ENCODE results near the gene FYN. TPM values are rescaled to one million over a fixed set of nuclear protein-coding genes. Genes with fewer than 3 reads are reported as not detected.

Gene FYN
- total and polyA plus RNA-seq, 2 donors = 93.9 to 97.6 TPM

GRCh38 chr6:111668410-111668809 is 204.8 kb downstream of the FYN start:
- no peaks in the 10 kb centered on the region for H3K27me3 ChIP-seq (ENCODE audit: control insufficient read depth in 2 of 2, insufficient read depth in 1 of 2, low read length in 1 of 2)
- H3K9me3 ChIP-seq (ENCODE audit: control insufficient read depth in 2 of 2, insufficient read depth in 1 of 2, low read length in 1 of 2) = no peaks in the 10 kb centered on the region
- peaks cover 0 to 4% of the 10 kb centered on the region in 2 donors for H3K4me1 ChIP-seq (ENCODE audit: control insufficient read depth in 2 of 2, insufficient read depth in 2 of 2, low read length in 2 of 2)
- no peak overlapping the region for H3K27ac ChIP-seq (ENCODE audit: low read depth in 1 of 2, low read length in 1 of 2)
- H3K4me3 ChIP-seq (ENCODE audit: low read length in 2 of 2) = no peak overlapping the region
- H3K36me3 ChIP-seq (ENCODE audit: control insufficient read depth in 2 of 2, insufficient read depth in 2 of 2, low read length in 1 of 2) = peaks cover 47 to 78% of the 10 kb centered on the region in 2 donors
- no peak for DNase-seq (ENCODE audit: low read depth in 6 of 9, low spot score in 9 of 9)
- 97% methylated on average over 5 of the region's 5 CpGs for WGBS

GRCh38 chr6:111667931-111668330 is 205.3 kb downstream of the FYN start:
- WGBS = 98% methylated on average over 8 of the region's 8 CpGs
- Histone ChIP-seq H3K9me3 (ENCODE audit: control insufficient read depth in 2 of 2, insufficient read depth in 1 of 2, low read length in 1 of 2) (no peaks in the 10 kb centered on the region), H3K27ac (ENCODE audit: low read depth in 1 of 2, low read length in 1 of 2) (no peak overlapping the region)

GRCh38 chr6:111666847-111667246 is 206.4 kb downstream of the FYN start:
- Histone ChIP-seq H3K27me3 (ENCODE audit: control insufficient read depth in 2 of 2, insufficient read depth in 1 of 2, low read length in 1 of 2) (no peaks in the 10 kb centered on the region), H3K4me3 (ENCODE audit: low read length in 2 of 2) (no peak overlapping the region), H3K27ac (ENCODE audit: low read depth in 1 of 2, low read length in 1 of 2) (peak overlapping the region in 1 of 2 donors; percentile 25), H3K9me3 (ENCODE audit: control insufficient read depth in 2 of 2, insufficient read depth in 1 of 2, low read length in 1 of 2) (no peaks in the 10 kb centered on the region), H3K36me3 (ENCODE audit: control insufficient read depth in 2 of 2, insufficient read depth in 2 of 2, low read length in 1 of 2) (peaks cover 39 to 72% of the 10 kb centered on the region in 2 donors), H3K4me1 (ENCODE audit: control insufficient read depth in 2 of 2, insufficient read depth in 2 of 2, low read length in 2 of 2) (peaks cover 0 to 15% of the 10 kb centered on the region in 2 donors)
- WGBS = 93% methylated on average over 2 of the region's 2 CpGs
- DNase-seq (ENCODE audit: low read depth in 6 of 9, low spot score in 9 of 9) = no peak

More at GRCh38 chr6:111667931-111668330, 205.3 kb downstream of the FYN start:
- no peak overlapping the region for H3K4me3 ChIP-seq (ENCODE audit: low read length in 2 of 2)
- peaks cover 44 to 78% of the 10 kb centered on the region in 2 donors for H3K36me3 ChIP-seq (ENCODE audit: control insufficient read depth in 2 of 2, insufficient read depth in 2 of 2, low read length in 1 of 2)
- peaks cover 0 to 9% of the 10 kb centered on the region in 2 donors for H3K4me1 ChIP-seq (ENCODE audit: control insufficient read depth in 2 of 2, insufficient read depth in 2 of 2, low read length in 2 of 2)
- no peak for DNase-seq (ENCODE audit: low read depth in 6 of 9, low spot score in 9 of 9)
- H3K27me3 ChIP-seq (ENCODE audit: control insufficient read depth in 2 of 2, insufficient read depth in 1 of 2, low read length in 1 of 2) = no peaks in the 10 kb centered on the region

- Histone ChIP-seq H3K27ac (ENCODE audit: low read depth in 1 of 2, low read length in 1 of 2) (no peak overlapping the region), H3K9me3 (ENCODE audit: control insufficient read depth in 2 of 2, insufficient read depth in 1 of 2, low read length in 1 of 2) (no peaks in the 10 kb centered on the region), H3K4me3 (ENCODE audit: low read length in 2 of 2) (no peak overlapping the region), H3K4me1 (ENCODE audit: control insufficient read depth in 2 of 2, insufficient read depth in 2 of 2, low read length in 2 of 2) (peaks cover 0 to 19% of the 10 kb centered on the region in 2 donors), H3K36me3 (ENCODE audit: control insufficient read depth in 2 of 2, insufficient read depth in 2 of 2, low read length in 1 of 2) (peaks cover 33 to 62% of the 10 kb centered on the region in 2 donors), H3K27me3 (ENCODE audit: control insufficient read depth in 2 of 2, insufficient read depth in 1 of 2, low read length in 1 of 2) (no peaks in the 10 kb centered on the region)
- WGBS = 95% methylated on average over 7 of the region's 7 CpGs
- DNase-seq (ENCODE audit: low read depth in 6 of 9, low spot score in 9 of 9) = no peak
Observed at GRCh38 chr6:111664565-111665030, 208.7 kb downstream of the FYN start.

GRCh38 chr6:111663692-111664564 is 209.3 kb downstream of the FYN start:
- Histone ChIP-seq H3K27me3 (ENCODE audit: control insufficient read depth in 2 of 2, insufficient read depth in 1 of 2, low read length in 1 of 2) (no peaks in the 10 kb centered on the region), H3K4me1 (ENCODE audit: control insufficient read depth in 2 of 2, insufficient read depth in 2 of 2, low read length in 2 of 2) (peaks cover 0 to 19% of the 10 kb centered on the region in 2 donors), H3K36me3 (ENCODE audit: control insufficient read depth in 2 of 2, insufficient read depth in 2 of 2, low read length in 1 of 2) (peaks cover 33 to 58% of the 10 kb centered on the region in 2 donors), H3K4me3 (ENCODE audit: low read length in 2 of 2) (no peak overlapping the region), H3K27ac (ENCODE audit: low read depth in 1 of 2, low read length in 1 of 2) (no peak overlapping the region), H3K9me3 (ENCODE audit: control insufficient read depth in 2 of 2, insufficient read depth in 1 of 2, low read length in 1 of 2) (no peaks in the 10 kb centered on the region)
- no peak for DNase-seq (ENCODE audit: low read depth in 6 of 9, low spot score in 9 of 9)
- WGBS = 87% methylated on average over 15 of the region's 15 CpGs

GRCh38 chr6:111662794-111663593 is 210.3 kb downstream of the FYN start:
- Histone ChIP-seq H3K36me3 (ENCODE audit: control insufficient read depth in 2 of 2, insufficient read depth in 2 of 2, low read length in 1 of 2) (peaks cover 26 to 50% of the 10 kb centered on the region in 2 donors), H3K9me3 (ENCODE audit: control insufficient read depth in 2 of 2, insufficient read depth in 1 of 2, low read length in 1 of 2) (no peaks in the 10 kb centered on the region), H3K4me3 (ENCODE audit: low read length in 2 of 2) (no peak overlapping the region), H3K27ac (ENCODE audit: low read depth in 1 of 2, low read length in 1 of 2) (no peak overlapping the region), H3K27me3 (ENCODE audit: control insufficient read depth in 2 of 2, insufficient read depth in 1 of 2, low read length in 1 of 2) (no peaks in the 10 kb centered on the region), H3K4me1 (ENCODE audit: control insufficient read depth in 2 of 2, insufficient read depth in 2 of 2, low read length in 2 of 2) (peaks cover 0 to 19% of the 10 kb centered on the region in 2 donors)
- WGBS = 77% methylated on average over 12 of the region's 12 CpGs
- DNase-seq (ENCODE audit: low read depth in 6 of 9, low spot score in 9 of 9) = no peak

GRCh38 chr6:111662072-111662793 is 211.0 kb downstream of the FYN start:
- no peak overlapping the region for H3K27ac ChIP-seq (ENCODE audit: low read depth in 1 of 2, low read length in 1 of 2)

GRCh38 chr6:111661541-111662061 is 211.7 kb downstream of the FYN start:
- Histone ChIP-seq H3K27me3 (ENCODE audit: control insufficient read depth in 2 of 2, insufficient read depth in 1 of 2, low read length in 1 of 2) (no peaks in the 10 kb centered on the region), H3K36me3 (ENCODE audit: control insufficient read depth in 2 of 2, insufficient read depth in 2 of 2, low read length in 1 of 2) (peaks cover 24 to 38% of the 10 kb centered on the region in 2 donors), H3K4me3 (ENCODE audit: low read length in 2 of 2) (no peak overlapping the region), H3K4me1 (ENCODE audit: control insufficient read depth in 2 of 2, insufficient read depth in 2 of 2, low read length in 2 of 2) (peaks cover 0 to 19% of the 10 kb centered on the region in 2 donors), H3K27ac (ENCODE audit: low read depth in 1 of 2, low read length in 1 of 2) (peak overlapping the region in 1 of 2 donors; percentile 16), H3K9me3 (ENCODE audit: control insufficient read depth in 2 of 2, insufficient read depth in 1 of 2, low read length in 1 of 2) (no peaks in the 10 kb centered on the region)
- WGBS = 94% methylated on average over 19 of the region's 19 CpGs
- no peak for DNase-seq (ENCODE audit: low read depth in 6 of 9, low spot score in 9 of 9)

More at GRCh38 chr6:111662072-111662793, 211.0 kb downstream of the FYN start:
- DNase-seq (ENCODE audit: low read depth in 6 of 9, low spot score in 9 of 9) = no peak
- peaks cover 0 to 19% of the 10 kb centered on the region in 2 donors for H3K4me1 ChIP-seq (ENCODE audit: control insufficient read depth in 2 of 2, insufficient read depth in 2 of 2, low read length in 2 of 2)
- no peaks in the 10 kb centered on the region for H3K27me3 ChIP-seq (ENCODE audit: control insufficient read depth in 2 of 2, insufficient read depth in 1 of 2, low read length in 1 of 2)
- H3K36me3 ChIP-seq (ENCODE audit: control insufficient read depth in 2 of 2, insufficient read depth in 2 of 2, low read length in 1 of 2) = peaks cover 25 to 42% of the 10 kb centered on the region in 2 donors
- H3K4me3 ChIP-seq (ENCODE audit: low read length in 2 of 2) = no peak overlapping the region
- WGBS = 95% methylated on average over 8 of the region's 8 CpGs
- H3K9me3 ChIP-seq (ENCODE audit: control insufficient read depth in 2 of 2, insufficient read depth in 1 of 2, low read length in 1 of 2) = no peaks in the 10 kb centered on the region
